Activated naive CD8-positive, alpha-beta T cell (primary cell): ENCODE results near the gene CACNA1H.
"Not testable (repeated sequence)": the region's sequence is repeated elsewhere in the genome, so short reads cannot be mapped to it uniquely, and the experiment has no call there.

Experiments
- H3K27ac Mint-ChIP-seq: one replicate; pipeline ENCODE4 v1.8.0; 2021; ENCODE audit warnings: mixed read lengths
- H3K27me3 Mint-ChIP-seq: one replicate; pipeline ENCODE4 v1.8.0; 2021; ENCODE audit warnings: mixed read lengths
- H3K36me3 Mint-ChIP-seq: one replicate; pipeline ENCODE4 v1.8.0; 2021; ENCODE audit warnings: mixed read lengths
- H3K4me1 Mint-ChIP-seq: one replicate; pipeline ENCODE4 v1.8.0; 2021; ENCODE audit warnings: low read depth, mixed read lengths
- H3K4me3 Mint-ChIP-seq: one replicate; pipeline ENCODE4 v1.8.0; 2021; ENCODE audit warnings: mild to moderate bottlenecking, mixed read lengths
- H3K9me3 Mint-ChIP-seq: one replicate; pipeline ENCODE4 v1.8.0; 2021; ENCODE audit warnings: low read depth, mixed read lengths

Gene CACNA1H

DNA sequence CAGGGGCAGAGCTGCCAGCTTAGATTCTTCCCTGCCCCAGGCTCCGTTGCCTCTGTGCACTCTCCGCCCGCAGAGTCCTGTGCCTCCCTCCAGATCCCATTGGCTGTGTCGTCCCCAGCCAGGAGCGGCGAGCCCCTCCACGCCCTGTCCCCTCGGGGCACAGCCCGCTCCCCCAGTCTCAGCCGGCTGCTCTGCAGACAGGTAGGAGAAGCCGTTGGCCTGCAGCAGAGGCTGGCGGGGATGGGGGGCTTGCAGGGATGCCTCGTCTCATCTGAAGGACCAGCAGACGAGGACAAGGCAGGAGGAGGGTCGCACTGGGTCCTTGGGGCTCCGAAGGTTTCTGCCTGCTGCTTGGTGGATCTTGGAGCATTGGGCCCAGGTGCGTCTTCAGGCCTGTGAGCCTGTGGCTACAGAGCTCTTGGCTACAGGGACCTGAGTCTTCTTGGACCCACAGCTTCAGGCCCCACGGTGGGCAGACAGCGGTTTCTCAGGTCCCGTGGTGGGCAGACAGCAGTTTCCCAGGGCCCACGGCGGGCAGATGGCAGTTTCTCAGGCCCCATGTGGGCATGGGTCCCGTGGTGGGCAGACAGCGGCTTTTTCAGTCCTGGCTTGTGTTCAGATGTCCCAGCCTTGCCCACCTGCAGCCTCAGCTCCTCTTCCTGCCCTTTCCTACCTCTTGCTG, 66.2 kb downstream of the CACNA1H start:
- no peaks in the 10 kb centered on the region for H3K4me1 Mint-ChIP-seq

DNA sequence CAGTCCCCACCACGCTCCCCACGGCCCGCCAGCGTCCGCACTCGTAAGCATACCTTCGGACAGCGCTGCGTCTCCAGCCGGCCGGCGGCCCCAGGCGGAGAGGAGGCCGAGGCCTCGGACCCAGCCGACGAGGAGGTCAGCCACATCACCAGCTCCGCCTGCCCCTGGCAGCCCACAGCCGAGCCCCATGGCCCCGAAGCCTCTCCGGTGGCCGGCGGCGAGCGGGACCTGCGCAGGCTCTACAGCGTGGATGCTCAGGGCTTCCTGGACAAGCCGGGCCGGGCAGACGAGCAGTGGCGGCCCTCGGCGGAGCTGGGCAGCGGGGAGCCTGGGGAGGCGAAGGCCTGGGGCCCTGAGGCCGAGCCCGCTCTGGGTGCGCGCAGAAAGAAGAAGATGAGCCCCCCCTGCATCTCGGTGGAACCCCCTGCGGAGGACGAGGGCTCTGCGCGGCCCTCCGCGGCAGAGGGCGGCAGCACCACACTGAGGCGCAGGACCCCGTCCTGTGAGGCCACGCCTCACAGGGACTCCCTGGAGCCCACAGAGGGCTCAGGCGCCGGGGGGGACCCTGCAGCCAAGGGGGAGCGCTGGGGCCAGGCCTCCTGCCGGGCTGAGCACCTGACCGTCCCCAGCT, 67.3 kb downstream of the CACNA1H start:
- Mint-ChIP-seq H3K27me3 (no peaks in the 10 kb centered on the region), H3K36me3 (no peaks in the 10 kb centered on the region), H3K4me3 (no peak overlapping the region)

More for the DNA sequence above, 66.2 kb downstream of the CACNA1H start:
- no peaks in the 10 kb centered on the region for H3K27me3 Mint-ChIP-seq
- no peak overlapping the region for H3K27ac Mint-ChIP-seq
- H3K36me3 Mint-ChIP-seq = no peaks in the 10 kb centered on the region
- H3K9me3 Mint-ChIP-seq = no peaks in the 10 kb centered on the region
- H3K4me3 Mint-ChIP-seq = no peak overlapping the region

DNA sequence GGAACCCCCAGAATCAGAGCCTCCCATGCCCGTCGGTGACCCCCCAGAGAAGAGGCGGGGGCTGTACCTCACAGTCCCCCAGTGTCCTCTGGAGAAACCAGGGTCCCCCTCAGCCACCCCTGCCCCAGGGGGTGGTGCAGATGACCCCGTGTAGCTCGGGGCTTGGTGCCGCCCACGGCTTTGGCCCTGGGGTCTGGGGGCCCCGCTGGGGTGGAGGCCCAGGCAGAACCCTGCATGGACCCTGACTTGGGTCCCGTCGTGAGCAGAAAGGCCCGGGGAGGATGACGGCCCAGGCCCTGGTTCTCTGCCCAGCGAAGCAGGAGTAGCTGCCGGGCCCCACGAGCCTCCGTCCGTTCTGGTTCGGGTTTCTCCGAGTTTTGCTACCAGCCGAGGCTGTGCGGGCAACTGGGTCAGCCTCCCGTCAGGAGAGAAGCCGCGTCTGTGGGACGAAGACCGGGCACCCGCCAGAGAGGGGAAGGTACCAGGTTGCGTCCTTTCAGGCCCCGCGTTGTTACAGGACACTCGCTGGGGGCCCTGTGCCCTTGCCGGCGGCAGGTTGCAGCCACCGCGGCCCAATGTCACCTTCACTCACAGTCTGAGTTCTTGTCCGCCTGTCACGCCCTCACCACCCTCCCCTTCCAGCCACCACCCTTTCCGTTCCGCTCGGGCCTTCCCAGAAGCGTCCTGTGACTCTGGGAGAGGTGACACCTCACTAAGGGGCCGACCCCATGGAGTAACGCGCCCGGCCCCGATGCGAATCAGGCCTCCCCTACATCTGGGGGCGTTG, 68.1 kb downstream of the CACNA1H start:
- H3K27me3 Mint-ChIP-seq = no peaks in the 10 kb centered on the region
- no peaks in the 10 kb centered on the region for H3K9me3 Mint-ChIP-seq
- no peak overlapping the region for H3K27ac Mint-ChIP-seq
- H3K4me1 Mint-ChIP-seq = no peaks in the 10 kb centered on the region
- H3K36me3 Mint-ChIP-seq = no peaks in the 10 kb centered on the region
- H3K4me3 Mint-ChIP-seq = no peak overlapping the region

More for the DNA sequence above, 67.3 kb downstream of the CACNA1H start:
- H3K27ac Mint-ChIP-seq = no peak overlapping the region
- H3K9me3 Mint-ChIP-seq = no peaks in the 10 kb centered on the region
- H3K4me1 Mint-ChIP-seq = no peaks in the 10 kb centered on the region

DNA sequence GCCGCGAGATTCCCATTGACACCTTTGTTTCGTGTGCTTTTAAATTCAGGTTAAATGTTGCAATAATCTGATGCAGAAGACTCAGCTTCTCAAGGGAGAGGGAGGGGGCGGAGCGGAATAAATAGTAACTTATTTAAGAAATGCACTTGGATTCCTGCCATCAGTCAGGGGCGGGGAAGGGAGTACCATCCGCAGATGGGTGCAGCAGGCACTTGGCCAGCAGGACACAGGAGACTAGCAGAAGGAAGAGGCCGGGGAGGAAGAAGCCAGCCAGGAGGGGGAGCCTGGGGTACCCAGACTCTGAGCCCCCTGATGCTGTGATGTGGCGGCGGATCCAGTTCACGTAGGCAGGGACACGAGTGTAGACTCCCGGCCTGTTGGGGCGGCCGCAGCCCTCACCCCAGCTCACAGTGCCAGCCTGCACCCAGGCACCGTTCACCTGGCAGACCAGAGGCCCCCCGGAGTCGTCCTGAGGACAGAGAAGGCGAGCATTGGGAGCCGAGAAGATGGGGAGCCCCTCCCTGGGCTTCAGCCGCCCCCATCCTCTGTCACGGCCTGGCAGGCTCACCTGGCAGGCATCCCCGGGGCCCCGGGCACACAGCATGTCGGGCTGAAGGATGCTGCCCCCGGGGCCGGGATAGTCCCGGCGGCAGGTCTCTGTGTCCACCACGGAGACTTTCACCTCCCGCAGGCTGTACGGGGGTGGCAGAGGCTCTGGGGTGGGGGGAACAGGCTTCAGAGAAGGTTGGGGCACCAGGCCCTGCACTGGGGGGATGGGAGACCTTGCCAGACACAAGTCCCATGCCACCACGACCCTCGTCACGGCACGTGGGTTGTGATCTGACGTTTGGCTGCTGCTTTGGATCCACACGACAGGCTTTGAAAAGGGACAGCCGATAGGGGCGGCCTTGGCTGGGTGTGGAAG, 69.0 kb downstream of the CACNA1H start:
- Mint-ChIP-seq H3K27ac (no peak overlapping the region), H3K27me3 (no peaks in the 10 kb centered on the region), H3K9me3 (no peaks in the 10 kb centered on the region), H3K36me3 (no peaks in the 10 kb centered on the region), H3K4me3 (no peak overlapping the region), H3K4me1 (no peaks in the 10 kb centered on the region)

DNA sequence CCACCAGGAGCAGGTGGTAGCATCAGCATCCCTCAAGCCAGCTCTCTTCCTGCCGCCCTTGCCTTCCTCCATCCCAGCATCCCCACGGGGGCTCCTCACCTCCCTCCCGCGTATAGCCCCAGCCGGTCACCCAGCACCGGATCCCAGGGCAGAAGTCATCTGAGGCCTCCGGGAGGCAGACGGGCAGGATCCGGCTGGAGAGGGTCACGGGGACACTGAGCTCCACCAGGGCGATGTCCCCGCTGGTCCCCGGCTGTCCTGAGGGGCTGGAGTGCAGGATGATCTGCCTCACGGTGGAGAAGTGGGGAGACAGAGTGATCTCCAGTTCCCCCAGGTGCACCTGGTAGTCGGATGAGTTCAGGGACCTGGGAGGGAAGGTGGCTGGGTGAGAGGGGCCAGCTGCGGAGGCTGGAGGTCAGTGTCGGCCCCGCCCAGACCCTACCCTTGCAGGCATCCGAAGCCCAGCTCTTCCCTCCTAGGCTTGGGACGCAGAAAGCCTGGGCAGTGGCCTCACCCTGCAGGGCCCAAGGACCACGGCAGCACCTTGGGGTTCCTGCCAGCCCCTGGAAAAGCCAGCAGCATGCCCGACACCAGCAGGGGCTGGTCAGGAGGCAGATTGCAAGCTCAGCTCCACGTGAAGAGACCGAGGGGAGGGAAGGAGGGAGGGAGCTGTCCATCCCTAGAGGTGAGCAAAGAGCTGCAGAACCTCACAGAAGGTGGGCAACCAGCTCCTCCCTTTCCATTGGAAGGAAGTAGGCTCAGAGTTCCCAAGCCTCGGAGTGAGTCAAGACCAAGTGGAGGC, 69.8 kb downstream of the CACNA1H start:
- Mint-ChIP-seq H3K36me3 (no peaks in the 10 kb centered on the region), H3K27me3 (no peaks in the 10 kb centered on the region), H3K27ac (no peak overlapping the region), H3K4me3 (no peak overlapping the region), H3K9me3 (no peaks in the 10 kb centered on the region), H3K4me1 (no peaks in the 10 kb centered on the region)

DNA sequence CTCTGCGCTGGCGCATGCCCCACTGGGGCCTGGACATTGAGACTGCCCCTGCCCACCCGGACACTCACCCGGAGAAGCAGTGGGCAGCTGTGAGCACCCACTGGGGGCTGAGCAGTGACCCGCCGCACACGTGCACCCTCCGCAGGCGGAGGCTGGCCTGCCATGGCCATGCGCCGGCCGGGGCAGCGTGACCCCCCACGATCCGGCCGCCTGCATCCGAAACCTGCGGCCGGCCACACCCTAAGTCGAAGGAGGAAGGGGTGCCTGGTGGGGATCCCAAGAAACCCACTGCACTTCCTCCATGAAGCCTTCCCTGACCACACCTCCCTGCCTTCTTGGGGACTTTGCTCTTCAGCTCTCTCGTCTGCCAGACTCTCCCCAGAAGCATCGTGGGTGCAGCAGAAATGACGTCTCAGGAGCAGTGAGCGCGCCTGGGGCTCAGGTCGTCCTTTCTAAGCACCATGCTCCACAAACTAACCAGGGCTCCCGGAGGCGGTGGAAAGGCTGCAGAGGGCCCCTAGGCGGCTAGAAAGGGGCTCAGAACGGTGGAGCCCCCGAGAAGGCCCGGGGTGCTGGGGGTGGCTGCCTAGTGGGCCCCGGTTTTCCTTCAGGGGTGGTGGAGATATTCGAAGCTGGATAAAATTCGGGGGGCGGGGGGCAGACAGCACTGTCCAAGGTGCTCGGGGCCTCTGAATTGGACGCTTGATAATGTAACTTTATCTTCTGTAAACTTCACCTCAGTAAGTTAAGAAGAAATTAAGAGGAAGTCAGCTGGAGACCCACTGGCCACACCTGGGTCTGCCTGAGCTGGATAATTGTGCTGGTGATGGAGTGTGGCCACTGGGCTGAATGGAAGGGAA, 70.7 kb downstream of the CACNA1H start:
- Mint-ChIP-seq H3K27me3 (no peaks in the 10 kb centered on the region), H3K4me3 (no peak overlapping the region), H3K9me3 (no peaks in the 10 kb centered on the region), H3K4me1 (no peaks in the 10 kb centered on the region), H3K27ac (no peak overlapping the region), H3K36me3 (no peaks in the 10 kb centered on the region)

DNA sequence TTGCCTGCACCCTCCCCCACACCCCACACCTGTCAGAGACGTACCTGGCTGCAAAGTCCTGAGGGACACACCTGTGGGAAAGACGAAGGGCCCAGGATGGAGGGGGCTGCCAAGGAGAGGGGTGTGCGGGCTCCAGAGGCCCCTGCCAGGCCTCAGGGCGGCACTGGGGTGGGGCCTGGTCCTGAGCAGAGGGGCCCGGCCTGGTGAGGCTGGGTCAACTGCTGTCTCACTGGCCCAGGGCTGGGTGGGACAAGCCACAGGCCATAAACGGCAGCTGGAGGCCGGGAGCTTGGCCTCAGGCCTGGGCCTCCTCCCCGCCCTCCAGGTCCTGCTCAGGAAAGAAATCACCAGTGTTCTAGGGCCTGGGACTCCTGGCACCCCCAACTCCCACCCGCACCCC, 71.7 kb downstream of the CACNA1H start:
- no peaks in the 10 kb centered on the region for H3K4me1 Mint-ChIP-seq
- H3K36me3 Mint-ChIP-seq = no peaks in the 10 kb centered on the region

DNA sequence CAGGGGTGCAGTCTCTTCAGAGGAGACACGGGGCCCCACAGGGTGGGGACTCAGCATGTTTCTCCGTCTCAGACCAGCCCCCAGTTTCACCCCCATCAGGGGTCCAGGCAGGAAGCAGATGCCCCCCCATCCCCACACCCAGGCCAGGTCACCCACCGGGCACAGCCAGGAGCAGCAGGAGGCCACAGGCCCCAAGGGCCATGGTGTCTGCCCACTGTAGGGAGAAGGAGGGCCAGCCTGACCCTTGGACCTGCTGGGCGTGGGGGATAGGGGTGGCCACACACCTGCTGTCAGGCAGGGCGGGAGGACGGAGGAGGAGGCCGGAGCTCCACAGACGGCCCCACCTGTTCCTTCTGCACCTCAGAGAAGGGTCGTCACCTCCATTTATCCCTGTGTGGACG, 72.1 kb downstream of the CACNA1H start, which contains the start of gene TPSG1:
Gene TPSG1, minus strand, starts transcription at position 218 of the 401 bp plus-strand sequence. Its CDS starts 16 bp downstream, at position 202.
- H3K4me1 Mint-ChIP-seq = no peaks in the 10 kb centered on the region
- H3K27me3 Mint-ChIP-seq = no peaks in the 10 kb centered on the region
- H3K36me3 Mint-ChIP-seq = no peaks in the 10 kb centered on the region
- H3K27ac Mint-ChIP-seq = no peak within 1 kb of the TSS
- H3K9me3 Mint-ChIP-seq = no peaks in the 10 kb centered on the region
- no peak within 1 kb of the TSS for H3K4me3 Mint-ChIP-seq

More for the DNA sequence above, 71.7 kb downstream of the CACNA1H start:
- no peak overlapping the region for H3K4me3 Mint-ChIP-seq
- H3K27ac Mint-ChIP-seq = no peak overlapping the region
- H3K27me3 Mint-ChIP-seq = no peaks in the 10 kb centered on the region
- H3K9me3 Mint-ChIP-seq = no peaks in the 10 kb centered on the region

DNA sequence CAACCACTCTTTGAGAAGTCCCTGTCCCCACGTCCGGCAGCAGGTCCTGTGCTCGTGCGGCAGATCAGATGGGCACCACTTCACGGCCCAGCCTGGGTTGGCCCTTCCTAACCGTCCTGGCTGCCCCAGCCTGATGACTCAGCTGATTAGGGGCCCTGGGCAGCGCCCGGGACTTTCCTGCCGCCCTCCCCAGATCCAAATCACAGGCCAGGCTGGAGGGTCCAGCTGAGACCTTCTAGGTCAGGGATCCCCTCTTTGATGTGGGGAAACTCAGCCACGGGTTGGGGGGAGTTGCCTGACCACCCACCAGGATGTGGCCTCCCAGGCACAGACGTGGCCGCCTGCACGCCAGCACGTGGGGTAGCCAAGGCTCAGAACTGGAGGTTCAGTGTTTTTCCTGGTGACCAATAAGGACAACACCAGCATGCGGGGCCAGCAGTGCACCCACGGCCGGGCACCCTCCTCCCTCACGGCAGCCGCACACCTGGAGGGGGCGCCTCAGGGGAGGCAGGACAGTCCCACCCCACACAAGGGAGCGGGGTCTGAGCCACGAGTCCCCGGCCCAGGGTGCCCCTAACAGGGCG, 72.9 kb downstream of the CACNA1H start:
- H3K27me3 Mint-ChIP-seq, H3K36me3 Mint-ChIP-seq, H3K27ac Mint-ChIP-seq, H3K4me1 Mint-ChIP-seq, H3K9me3 Mint-ChIP-seq, H3K4me3 Mint-ChIP-seq: not testable (repeated sequence)

DNA sequence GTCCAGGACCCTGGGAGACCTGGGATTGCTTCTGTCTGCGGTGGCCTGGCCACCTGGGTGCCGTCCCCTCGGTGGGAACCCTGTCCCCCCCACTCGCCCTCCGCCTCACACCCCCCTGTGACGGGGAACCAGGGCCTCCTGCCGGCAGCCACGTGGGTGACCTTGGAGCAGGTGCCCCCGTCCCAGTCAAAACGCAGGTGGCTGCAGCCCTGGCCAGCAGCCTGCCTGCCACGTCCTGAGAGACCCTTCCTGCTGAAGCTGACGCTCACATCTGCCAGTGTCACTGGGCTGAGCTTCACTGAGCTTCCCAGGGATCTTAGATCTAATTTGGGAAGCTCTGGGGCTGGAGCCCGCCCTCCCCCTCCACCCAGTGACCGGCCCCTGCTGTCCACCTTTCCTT, 73.8 kb downstream of the CACNA1H start:
- not testable (repeated sequence) for H3K27me3 Mint-ChIP-seq, H3K4me1 Mint-ChIP-seq, H3K36me3 Mint-ChIP-seq, H3K27ac Mint-ChIP-seq, H3K4me3 Mint-ChIP-seq, H3K9me3 Mint-ChIP-seq

DNA sequence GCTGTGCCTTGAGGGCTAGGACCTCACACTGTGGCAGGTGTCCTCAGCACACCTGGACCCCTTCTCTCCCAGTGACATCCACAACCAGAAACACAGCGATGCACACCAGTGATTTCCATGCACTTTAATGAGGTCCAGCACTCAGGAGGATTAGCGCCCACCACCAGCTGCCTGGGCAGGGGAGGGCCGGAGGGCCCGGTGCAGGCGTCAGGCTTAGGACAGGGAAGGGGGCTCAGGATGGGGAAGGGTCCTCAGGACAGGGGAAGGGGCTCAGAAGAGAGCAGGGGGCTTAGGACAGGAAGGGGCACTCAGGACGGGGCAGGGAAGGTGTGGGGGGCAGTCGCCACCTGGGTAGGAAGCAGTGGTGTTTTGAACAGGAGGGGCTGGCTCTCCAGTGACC, 75.3 kb downstream of the CACNA1H start:
- H3K4me3 Mint-ChIP-seq, H3K4me1 Mint-ChIP-seq, H3K27ac Mint-ChIP-seq, H3K27me3 Mint-ChIP-seq, H3K36me3 Mint-ChIP-seq, H3K9me3 Mint-ChIP-seq: not testable (repeated sequence)

DNA sequence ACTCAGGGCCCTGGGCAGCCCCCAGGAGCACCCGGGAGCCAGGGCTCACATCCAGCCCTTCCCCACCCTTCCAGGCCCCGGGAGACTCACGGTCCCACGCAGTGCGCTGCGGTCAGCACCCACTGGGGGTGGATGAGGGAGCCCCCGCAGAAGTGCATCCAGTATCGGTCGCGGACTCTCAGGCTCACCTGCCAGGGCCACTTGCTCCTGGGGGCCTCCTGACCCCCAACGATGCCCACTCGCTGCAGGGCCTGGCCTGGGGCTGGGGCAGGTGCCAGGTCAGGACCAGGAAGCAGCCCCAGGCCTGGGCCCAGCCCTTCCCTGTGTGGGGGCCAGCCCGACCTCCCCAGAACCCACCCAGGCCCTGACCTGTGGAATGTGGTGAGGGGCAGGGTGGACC, 76.6 kb downstream of the CACNA1H start:
- H3K27ac Mint-ChIP-seq, H3K27me3 Mint-ChIP-seq, H3K36me3 Mint-ChIP-seq, H3K4me1 Mint-ChIP-seq, H3K4me3 Mint-ChIP-seq, H3K9me3 Mint-ChIP-seq: not testable (repeated sequence)

DNA sequence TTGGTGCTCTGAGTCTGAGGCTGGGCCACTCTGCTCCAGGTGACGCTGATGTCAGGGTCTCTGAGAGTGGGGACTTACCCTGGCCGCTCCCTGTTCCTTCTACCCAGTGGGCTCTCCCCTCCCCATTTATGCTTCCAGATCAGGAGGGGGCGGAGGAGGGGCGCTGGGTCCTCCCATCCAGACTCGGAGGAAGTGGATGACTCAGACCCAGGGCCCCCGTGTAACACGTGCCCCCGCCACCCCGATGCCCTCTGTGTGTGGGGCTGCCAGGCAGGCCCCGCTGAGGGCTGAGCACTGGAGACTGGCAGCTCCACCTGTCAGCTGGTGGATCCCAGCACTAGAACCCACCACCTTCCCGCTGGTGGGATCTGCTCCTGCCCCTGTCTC, 77.2 kb downstream of the CACNA1H start, which contains the start of gene TPSB2:
Gene TPSB2, minus strand, starts transcription at position 101 of the 387 bp plus-strand sequence. CDS start 233 bp downstream, outside the sequence.
- H3K9me3 Mint-ChIP-seq = not testable (repeated sequence)

More for the DNA sequence above, 77.2 kb downstream of the CACNA1H start, which contains the start of gene TPSB2:
- not testable (repeated sequence) for H3K4me3 Mint-ChIP-seq, H3K27ac Mint-ChIP-seq, H3K27me3 Mint-ChIP-seq, H3K4me1 Mint-ChIP-seq, H3K36me3 Mint-ChIP-seq
